ENCODE measurements around the gene GFRA1.

DNA sequence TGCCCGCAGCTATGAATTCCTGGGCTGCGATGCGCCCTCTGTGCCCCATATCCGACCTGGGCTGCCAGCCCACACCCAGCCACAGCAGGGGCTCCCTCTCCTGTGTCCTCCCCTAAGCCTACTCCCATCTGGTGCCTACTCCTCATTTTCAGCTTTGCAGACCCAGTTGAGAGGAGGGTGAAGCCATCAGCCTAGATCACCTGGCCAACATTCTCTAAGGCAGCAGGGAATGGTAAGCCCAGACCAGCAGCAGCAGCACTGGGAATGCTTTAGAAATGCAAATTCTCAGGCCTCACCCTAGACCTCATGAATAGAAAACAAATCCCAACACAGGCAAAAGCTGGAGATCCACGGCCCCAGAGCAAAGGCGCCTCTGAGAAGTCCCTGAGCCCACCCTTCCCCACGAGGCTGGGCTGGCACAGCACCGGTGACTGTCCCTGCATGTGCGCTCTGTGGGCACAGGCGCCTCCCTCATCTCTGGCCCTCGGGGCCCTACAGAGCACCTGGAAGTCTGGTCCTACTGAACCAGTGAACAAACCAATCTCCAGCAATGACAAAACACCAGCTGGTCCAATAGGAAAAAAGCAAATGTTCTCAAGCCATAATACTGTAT, 161.4 kb downstream of the GFRA1 start:
- no peak for TF ChIP-seq EZH2 (IDR thresholded peaks at IDR 0.05; ENCODE audit: borderline replicate concordance, insufficient read depth, low read depth, low read length, poor library complexity, severe bottlenecking)
- TF ChIP-seq, protein P1, sequence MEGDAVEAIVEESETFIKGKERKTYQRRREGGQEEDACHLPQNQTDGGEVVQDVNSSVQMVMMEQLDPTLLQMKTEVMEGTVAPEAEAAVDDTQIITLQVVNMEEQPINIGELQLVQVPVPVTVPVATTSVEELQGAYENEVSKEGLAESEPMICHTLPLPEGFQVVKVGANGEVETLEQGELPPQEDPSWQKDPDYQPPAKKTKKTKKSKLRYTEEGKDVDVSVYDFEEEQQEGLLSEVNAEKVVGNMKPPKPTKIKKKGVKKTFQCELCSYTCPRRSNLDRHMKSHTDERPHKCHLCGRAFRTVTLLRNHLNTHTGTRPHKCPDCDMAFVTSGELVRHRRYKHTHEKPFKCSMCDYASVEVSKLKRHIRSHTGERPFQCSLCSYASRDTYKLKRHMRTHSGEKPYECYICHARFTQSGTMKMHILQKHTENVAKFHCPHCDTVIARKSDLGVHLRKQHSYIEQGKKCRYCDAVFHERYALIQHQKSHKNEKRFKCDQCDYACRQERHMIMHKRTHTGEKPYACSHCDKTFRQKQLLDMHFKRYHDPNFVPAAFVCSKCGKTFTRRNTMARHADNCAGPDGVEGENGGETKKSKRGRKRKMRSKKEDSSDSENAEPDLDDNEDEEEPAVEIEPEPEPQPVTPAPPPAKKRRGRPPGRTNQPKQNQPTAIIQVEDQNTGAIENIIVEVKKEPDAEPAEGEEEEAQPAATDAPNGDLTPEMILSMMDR (IDR thresholded peaks at IDR 0.05): no peak

Measured in B cell (primary cell).